HG03025 (cell line): ENCODE results near the gene DEFB124.
"Not testable (repeated sequence)": the region's sequence is repeated elsewhere in the genome, so short reads cannot be mapped to it uniquely, and the experiment has no call there.

Source experiments
- ATAC-seq: cut with Tn5 transposase; IDR thresholded peaks from one replicate; pipeline ENCODE4 v1.9.1; 2021; ENCODE audit warnings: mild to moderate bottlenecking, moderate library complexity; ENCODE audit not compliant: unreplicated experiment, low FRiP score

Gene DEFB124

DNA sequence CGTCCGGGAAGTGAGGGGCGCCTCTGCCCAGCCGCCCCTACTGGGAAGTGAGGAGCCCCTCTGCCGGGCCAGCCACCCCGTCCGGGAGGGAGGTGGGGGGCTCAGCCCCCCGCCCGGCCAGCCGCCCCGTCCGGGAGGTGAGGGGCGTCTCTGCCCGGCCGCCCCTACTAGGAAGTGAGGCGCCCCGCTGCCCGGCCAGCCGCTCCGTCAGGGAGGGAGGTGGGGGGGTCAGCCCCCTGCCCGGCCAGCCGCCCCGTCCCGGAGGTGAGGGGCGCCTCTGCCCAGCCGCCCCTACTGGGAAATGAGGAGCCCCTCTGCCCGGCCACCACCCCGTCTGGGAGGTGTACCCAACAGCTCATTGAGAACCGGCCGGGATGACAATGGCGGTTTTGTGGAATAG is 47.4 kb downstream of the DEFB124 start:
- not testable (repeated sequence) for ATAC-seq

DNA sequence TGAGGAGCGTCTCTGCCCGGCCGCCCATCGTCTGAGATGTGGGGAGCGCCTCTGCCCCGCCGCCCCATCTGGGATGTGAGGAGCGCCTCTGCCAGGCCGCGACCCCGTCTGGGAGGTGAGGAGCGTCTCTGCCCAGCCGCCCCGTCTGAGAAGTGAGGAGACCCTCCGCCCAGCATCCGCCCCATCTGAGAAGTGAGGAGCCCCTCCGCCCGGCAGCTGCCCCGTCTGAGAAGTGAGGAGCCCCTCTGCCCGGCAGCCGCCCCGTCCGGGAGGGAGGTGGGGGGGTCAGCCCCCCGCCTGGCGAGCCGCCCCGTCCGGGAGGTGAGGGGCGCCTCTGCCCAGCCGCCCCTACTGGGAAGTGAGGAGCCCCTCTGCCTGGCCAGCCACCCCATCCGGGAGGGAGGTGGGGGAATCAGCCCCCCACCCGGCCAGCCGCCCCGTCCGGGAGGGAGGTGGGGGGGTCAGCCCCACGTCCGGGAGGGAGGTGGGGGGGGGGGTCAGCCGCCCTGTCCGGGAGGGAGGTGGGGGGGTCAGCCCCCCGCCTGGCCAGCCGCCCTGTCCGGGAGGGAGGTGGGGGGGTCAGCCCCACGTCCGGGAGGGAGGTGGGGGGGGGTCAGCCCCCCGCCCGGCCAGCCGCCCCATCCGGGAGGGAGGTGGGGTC is 47.9 kb downstream of the DEFB124 start:
- ATAC-seq, result not testable (repeated sequence)

DNA sequence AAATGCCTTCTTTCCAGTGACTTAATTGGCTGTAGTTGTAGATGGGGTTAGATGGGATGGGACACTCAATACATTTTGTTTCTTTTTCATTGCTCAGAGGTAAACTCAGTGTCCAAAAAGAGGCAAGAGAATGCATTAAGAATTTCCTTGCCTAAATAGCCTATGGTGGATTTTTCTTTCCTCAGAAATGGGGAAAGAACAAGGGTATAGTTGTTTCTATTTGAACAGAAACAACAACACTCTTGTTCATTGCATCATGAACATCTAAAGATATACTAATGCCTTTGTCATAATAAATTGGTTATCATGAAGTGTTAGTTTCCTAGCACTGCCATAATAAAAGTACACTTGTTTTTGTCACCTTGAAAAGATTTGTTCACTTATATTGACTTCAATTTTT is 49.1 kb downstream of the DEFB124 start:
- ATAC-seq, result no peak

DNA sequence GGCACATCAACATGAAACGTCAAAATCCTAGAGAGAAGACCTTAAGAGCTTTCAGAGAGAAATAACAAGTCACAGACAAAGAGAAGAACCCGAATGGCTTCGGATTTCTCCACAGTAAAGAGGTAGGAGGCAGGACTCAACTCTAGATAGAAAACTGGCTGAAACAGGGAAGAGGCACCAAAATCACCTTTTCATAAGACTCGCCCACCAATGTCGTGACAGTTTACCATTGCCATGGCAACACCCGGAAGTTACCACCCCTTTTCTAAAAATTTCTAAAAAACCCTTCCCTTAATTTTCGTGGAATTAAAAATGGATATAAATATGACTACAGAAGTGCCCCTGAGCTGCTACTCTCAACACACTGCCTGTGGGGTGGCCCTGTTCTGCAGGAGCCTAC is 56.6 kb downstream of the DEFB124 start:
- no peak for ATAC-seq

DNA sequence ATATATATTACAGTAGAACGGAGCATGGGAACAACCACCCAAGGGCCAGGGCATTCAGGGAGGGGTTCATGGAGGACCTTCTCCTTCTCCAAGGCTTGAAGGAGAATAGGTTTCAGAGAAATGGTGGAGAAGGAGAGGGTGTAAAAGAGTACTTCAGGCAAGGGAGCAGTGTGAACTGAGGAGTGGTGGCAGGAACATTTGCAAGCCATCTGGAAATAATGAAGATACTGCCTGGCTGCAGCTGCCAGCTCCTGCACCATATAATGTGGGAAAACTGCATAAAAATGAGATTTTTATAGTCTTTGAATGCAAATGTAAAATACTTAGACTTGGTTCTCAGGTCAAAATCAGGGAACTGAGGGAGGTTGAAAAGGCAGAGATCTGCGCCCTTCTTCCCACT is 59.3 kb downstream of the DEFB124 start:
- ATAC-seq, result no peak
